ENCODE measurements around the gene DPP9.

DNA sequence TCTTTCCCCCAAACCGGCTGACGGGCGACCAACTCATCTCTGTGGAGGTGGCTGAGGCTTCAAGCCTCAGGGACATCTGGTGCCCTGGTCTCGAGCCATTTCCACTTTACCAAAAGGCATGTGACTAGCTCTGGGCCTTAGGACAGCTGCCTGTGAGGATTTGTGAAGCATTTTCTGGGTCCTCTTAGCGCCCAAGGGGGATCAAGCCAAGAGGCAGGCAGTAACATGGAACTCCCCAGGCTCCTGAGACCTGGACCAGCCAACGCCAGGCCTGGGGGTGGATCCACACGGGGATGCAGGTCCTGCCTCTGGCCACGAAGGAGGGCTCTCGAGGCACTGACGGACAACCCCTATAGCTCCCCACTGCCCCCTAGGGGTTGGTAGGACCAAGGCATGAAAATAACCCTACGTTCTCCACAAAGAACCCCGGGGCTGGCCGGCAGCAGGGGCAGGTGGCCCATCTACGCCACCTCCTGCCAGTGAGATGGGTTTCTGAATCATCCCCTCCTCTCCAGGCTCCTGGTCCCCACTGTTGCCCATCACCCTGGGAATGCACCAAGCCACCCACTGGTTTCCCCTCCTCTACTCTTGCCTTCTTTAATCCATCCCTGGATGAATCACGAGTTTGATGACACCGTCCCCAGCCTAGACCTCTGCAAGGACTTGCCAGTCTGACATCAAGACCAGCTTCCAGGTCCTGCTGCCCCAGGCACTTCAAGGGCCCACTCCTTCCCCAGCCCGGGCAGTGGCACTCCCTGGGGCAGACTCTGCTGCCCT lies 46.5 kb downstream of the DPP9 start:
- TF ChIP-seq RNF2 (IDR thresholded peaks at IDR 0.05; ENCODE audit: borderline replicate concordance, low read depth): no peak
- TF ChIP-seq, protein P1, sequence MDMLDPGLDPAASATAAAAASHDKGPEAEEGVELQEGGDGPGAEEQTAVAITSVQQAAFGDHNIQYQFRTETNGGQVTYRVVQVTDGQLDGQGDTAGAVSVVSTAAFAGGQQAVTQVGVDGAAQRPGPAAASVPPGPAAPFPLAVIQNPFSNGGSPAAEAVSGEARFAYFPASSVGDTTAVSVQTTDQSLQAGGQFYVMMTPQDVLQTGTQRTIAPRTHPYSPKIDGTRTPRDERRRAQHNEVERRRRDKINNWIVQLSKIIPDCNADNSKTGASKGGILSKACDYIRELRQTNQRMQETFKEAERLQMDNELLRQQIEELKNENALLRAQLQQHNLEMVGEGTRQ (IDR thresholded peaks at IDR 0.05): no peak
- TF ChIP-seq, protein P2, sequence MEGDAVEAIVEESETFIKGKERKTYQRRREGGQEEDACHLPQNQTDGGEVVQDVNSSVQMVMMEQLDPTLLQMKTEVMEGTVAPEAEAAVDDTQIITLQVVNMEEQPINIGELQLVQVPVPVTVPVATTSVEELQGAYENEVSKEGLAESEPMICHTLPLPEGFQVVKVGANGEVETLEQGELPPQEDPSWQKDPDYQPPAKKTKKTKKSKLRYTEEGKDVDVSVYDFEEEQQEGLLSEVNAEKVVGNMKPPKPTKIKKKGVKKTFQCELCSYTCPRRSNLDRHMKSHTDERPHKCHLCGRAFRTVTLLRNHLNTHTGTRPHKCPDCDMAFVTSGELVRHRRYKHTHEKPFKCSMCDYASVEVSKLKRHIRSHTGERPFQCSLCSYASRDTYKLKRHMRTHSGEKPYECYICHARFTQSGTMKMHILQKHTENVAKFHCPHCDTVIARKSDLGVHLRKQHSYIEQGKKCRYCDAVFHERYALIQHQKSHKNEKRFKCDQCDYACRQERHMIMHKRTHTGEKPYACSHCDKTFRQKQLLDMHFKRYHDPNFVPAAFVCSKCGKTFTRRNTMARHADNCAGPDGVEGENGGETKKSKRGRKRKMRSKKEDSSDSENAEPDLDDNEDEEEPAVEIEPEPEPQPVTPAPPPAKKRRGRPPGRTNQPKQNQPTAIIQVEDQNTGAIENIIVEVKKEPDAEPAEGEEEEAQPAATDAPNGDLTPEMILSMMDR (IDR thresholded peaks at IDR 0.05): peak; percentile 42
- TF ChIP-seq, protein P3, sequence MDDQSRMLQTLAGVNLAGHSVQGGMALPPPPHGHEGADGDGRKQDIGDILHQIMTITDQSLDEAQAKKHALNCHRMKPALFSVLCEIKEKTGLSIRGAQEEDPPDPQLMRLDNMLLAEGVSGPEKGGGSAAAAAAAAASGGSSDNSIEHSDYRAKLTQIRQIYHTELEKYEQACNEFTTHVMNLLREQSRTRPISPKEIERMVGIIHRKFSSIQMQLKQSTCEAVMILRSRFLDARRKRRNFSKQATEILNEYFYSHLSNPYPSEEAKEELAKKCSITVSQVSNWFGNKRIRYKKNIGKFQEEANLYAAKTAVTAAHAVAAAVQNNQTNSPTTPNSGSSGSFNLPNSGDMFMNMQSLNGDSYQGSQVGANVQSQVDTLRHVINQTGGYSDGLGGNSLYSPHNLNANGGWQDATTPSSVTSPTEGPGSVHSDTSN (IDR thresholded peaks at IDR 0.05): no peak
- TF ChIP-seq CBX2 (IDR thresholded peaks at IDR 0.05; ENCODE audit: borderline replicate concordance, low read depth): no peak
- TF ChIP-seq RAD21 (conservative IDR thresholded peaks at IDR 0.05 in 1 of 2, IDR thresholded peaks at IDR 0.05 in 1 of 2): peak in 1 of 2 experiments; percentile 28; a peak in 1 of 5 replicates
- TF ChIP-seq SMC3 (IDR thresholded peaks at IDR 0.05): 0 out of 3 replicates have a peak, but pooled peaks have one; percentile 6

All from A549 (cell line).